PC-9 (cell line): ENCODE measurements around the gene ZNF256. TPM values are rescaled to one million over a fixed set of nuclear protein-coding genes. Genes with fewer than 3 reads are reported as not detected.
A peak's percentile ranks its signal among the peaks of the same experiment; 100 is the strongest.

Source experiments
- BruUV-seq: library from RNA; stranded (reverse); fragments of 400-500 nt; replicated peaks from 2 replicates; lab custom pipeline; 2021; lab: Mats Ljungman, UMichigan
- CTCF ChIA-PET: fragments of 300-600 bp; sonication (Branson Sonifier 250); formaldehyde crosslinking; loops from one replicate; lab custom pipeline; 2022; ENCODE audit warnings: antibody characterized with exemption; lab: Charles Lee
- POLR2A ChIA-PET: fragments of 300-600 bp; sonication (Branson Sonifier 250); formaldehyde crosslinking; loops from one replicate; lab custom pipeline; 2022; ENCODE audit warnings: antibody characterized with exemption; ENCODE audit not compliant: unreplicated experiment; lab: Charles Lee
- DNase-seq, 2 experiments: peaks; one replicate each; pipeline versions ENCODE4 v3.0.0 to v3.0.0-alpha.2; 2015 to 2022; ENCODE audit warnings: mixed read lengths in 1 of 2
- H2AFZ ChIP-seq: fragments of 200-600 bp; sonication (generic); 2 replicates; pipeline ENCODE4 v1.8.1; 2017; ENCODE audit warnings: antibody characterized with exemption
- H3F3A ChIP-seq: fragments of 200-600 bp; sonication (generic); 2 replicates; pipeline ENCODE4 v1.8.1; 2017; ENCODE audit warnings: antibody characterized with exemption, mild to moderate bottlenecking, low read depth; ENCODE audit not compliant: insufficient read depth
- H3K27ac ChIP-seq: fragments of 200-600 bp; sonication (generic); 2 replicates; pipeline ENCODE4 v1.6.1; 2016; ENCODE audit warnings: mixed run types
- H3K27me3 ChIP-seq: fragments of 200-600 bp; sonication (generic); 2 replicates; pipeline ENCODE4 v1.6.1; 2016; ENCODE audit warnings: low read depth, mixed run types; ENCODE audit not compliant: insufficient read depth
- H3K36me3 ChIP-seq: fragments of 200-600 bp; sonication (generic); 2 replicates; pipeline ENCODE4 v1.6.1; 2016; ENCODE audit warnings: low read depth, mixed run types
- H3K4me1 ChIP-seq: fragments of 200-600 bp; sonication (generic); replicated peaks from 2 replicates; pipeline ENCODE4 v1.6.1; 2016; ENCODE audit warnings: mixed run types; ENCODE audit not compliant: insufficient read depth
- H3K4me2 ChIP-seq: fragments of 200-600 bp; sonication (generic); 2 replicates; pipeline ENCODE4 v1.6.1; 2017; ENCODE audit warnings: mixed run types
- H3K4me3 ChIP-seq: fragments of 200-600 bp; sonication (generic); 2 replicates; pipeline ENCODE4 v1.6.1; 2016; ENCODE audit warnings: mixed run types
- H3K79me2 ChIP-seq: fragments of 200-600 bp; sonication (generic); 2 replicates; pipeline ENCODE4 v1.6.1; 2017; ENCODE audit warnings: low read depth, mixed run types
- H3K9me2 ChIP-seq: fragments of 200-600 bp; sonication (generic); 2 replicates; pipeline ENCODE4 v1.8.1; 2017; ENCODE audit warnings: mild to moderate bottlenecking; ENCODE audit not compliant: insufficient read depth
- H3K9me3 ChIP-seq: fragments of 200-600 bp; sonication (generic); 2 replicates; pipeline ENCODE4 v1.8.1; 2016; ENCODE audit warnings: low read depth; ENCODE audit not compliant: insufficient read depth
- H4K20me1 ChIP-seq: fragments of 200-600 bp; sonication (generic); 2 replicates; pipeline ENCODE4 v1.8.1; 2017; ENCODE audit not compliant: insufficient read depth
- CTCF ChIP-seq: fragments of 200-600 bp; sonication (generic); conservative IDR thresholded peaks from 2 replicates; pipeline ENCODE4 v1.6.1; 2017; ENCODE audit warnings: mixed run types, antibody characterized with exemption, mild to moderate bottlenecking, moderate library complexity
- EZH2 ChIP-seq: fragments of 200-600 bp; sonication (generic); IDR thresholded peaks from 2 replicates; pipeline ENCODE4 v1.8.0; 2017; ENCODE audit warnings: antibody characterized with exemption, low read depth
- intact Hi-C: fragments of 100-400 bp; cut with micrococcal nuclease; formaldehyde crosslinking; loops from one replicate; pipeline ENCODE4 v1.10.0; 2022; ENCODE audit not compliant: unreplicated experiment
- total RNA-seq: library from RNA; stranded (reverse); gene quantifications from 2 replicates; pipeline ENCODE4 v1.2.3, GENCODE V29; 2021

The ZNF256 gene
- total RNA-seq, 1 experiment from 2014 or later, result 6.4 TPM

GRCh38 chr19:57974434-57974833 is 26.9 kb upstream of the ZNF256 start, which contains the start of gene C19orf18:
C19orf18 (minus strand) TSS chr19:57974534; CDS start chr19:57974432, 102 bp downstream.
- intact Hi-C loops, result no loop called here
- Histone ChIP-seq H3K27ac (no peak within 1 kb of the TSS), H3F3A (peaks cover 14% of the 10 kb centered on the region; the same call in 1 of the 2 replicates), H2AFZ (no peak within 1 kb of the TSS), H3K27me3 (no peaks in the 10 kb centered on the region), H3K36me3 (peaks cover 8% of the 10 kb centered on the region), H3K9me3 (peaks cover 62% of the 10 kb centered on the region), H3K79me2 (no peaks in the 10 kb centered on the region), H4K20me1 (no peaks in the 10 kb centered on the region), H3K4me2 (no peak within 1 kb of the TSS), H3K4me1 (no peaks in the 10 kb centered on the region), H3K9me2 (no peaks in the 10 kb centered on the region), H3K4me3 (no peak within 1 kb of the TSS)
- POLR2A ChIA-PET, result no interaction called here
- CTCF ChIA-PET, result no interaction called here
- BruUV-seq, result no TSS peak
- DNase-seq, result no peak
- TF ChIP-seq CTCF, result no peak

GRCh38 chr19:57964761-57965160 is 17.3 kb upstream of the ZNF256 start:
- DNase-seq, result no peak
- no peaks in the 10 kb centered on the region for H3K4me1 ChIP-seq
- H3K4me3 ChIP-seq, result no peak overlapping the region
- 0 out of 2 replicates have a peak, but pooled peaks cover 3% of the 10 kb centered on the region for H3K27me3 ChIP-seq
- ChIA-PET POLR2A (no interaction called here), CTCF (interaction anchor here (0.6 kb wide), 1 partner anchor 539 kb away, joined by 4 read pairs; no protein-coding TSS in a partner anchor)
- intact Hi-C loops, result no loop called here
- H4K20me1 ChIP-seq, result no peaks in the 10 kb centered on the region
- no peak overlapping the region for H3K4me2 ChIP-seq
- TF ChIP-seq CTCF (no peak), EZH2 (no peak)
- no peaks in the 10 kb centered on the region for H3K36me3 ChIP-seq
- H2AFZ ChIP-seq, result no peak overlapping the region
- H3K79me2 ChIP-seq, result no peaks in the 10 kb centered on the region
- peaks cover 29% of the 10 kb centered on the region for H3K9me3 ChIP-seq
- no peaks in the 10 kb centered on the region for H3F3A ChIP-seq
- H3K27ac ChIP-seq, result no peak overlapping the region
- H3K9me2 ChIP-seq, result no peaks in the 10 kb centered on the region
- BruUV-seq, result no TSS peak

GRCh38 chr19:57961785-57962184 is 14.3 kb upstream of the ZNF256 start:
- intact Hi-C loops, result no loop called here
- TF ChIP-seq EZH2, result no peak
- no peak for TF ChIP-seq CTCF
- H3K27me3 ChIP-seq, result 0 out of 2 replicates have a peak, but pooled peaks cover 3% of the 10 kb centered on the region

More at GRCh38 chr19:57961785-57962184, 14.3 kb upstream of the ZNF256 start:
- no peak overlapping the region for H3K27ac ChIP-seq
- POLR2A ChIA-PET, result no interaction called here
- DNase-seq, result no peak
- CTCF ChIA-PET, result no interaction called here
- H3K79me2 ChIP-seq, result no peaks in the 10 kb centered on the region
- H4K20me1 ChIP-seq, result no peaks in the 10 kb centered on the region
- no peak overlapping the region for H3K4me2 ChIP-seq
- H3K9me2 ChIP-seq, result no peaks in the 10 kb centered on the region
- H3K36me3 ChIP-seq, result no peaks in the 10 kb centered on the region
- no peaks in the 10 kb centered on the region for H3K4me1 ChIP-seq
- H3F3A ChIP-seq, result no peaks in the 10 kb centered on the region
- peaks cover 17% of the 10 kb centered on the region for H3K9me3 ChIP-seq
- H3K4me3 ChIP-seq, result no peak overlapping the region
- 0 out of 2 replicates have a peak overlapping the region, but pooled peaks have one; percentile 23 for H2AFZ ChIP-seq
- BruUV-seq, result no TSS peak
